Spinal cord (tissue), 10 donors: Measurements from ENCODE around the gene ACTRT2. TPM values are rescaled to one million over a fixed set of nuclear protein-coding genes. Genes with fewer than 3 reads are reported as not detected.

Source experiments
- DNase-seq, 6 donors: peaks; one replicate each; pipeline versions ENCODE4 v3.0.0 to v3.0.0-alpha.2; 2013 to 2015; ENCODE audit warnings: low spot score in 6 of 6, low read depth in 4 of 6
- H3K27ac ChIP-seq: one replicate; pipeline ENCODE4 v1.5.1; 2013; ENCODE audit warnings: low read depth, low read length, control low read depth
- H3K27me3 ChIP-seq: one replicate; pipeline ENCODE4 v1.6.1; 2013; ENCODE audit warnings: low read length; ENCODE audit not compliant: control insufficient read depth, insufficient read depth
- H3K36me3 ChIP-seq: one replicate; pipeline ENCODE4 v1.6.1; 2013; ENCODE audit warnings: low read length; ENCODE audit not compliant: control insufficient read depth, insufficient read depth
- H3K4me1 ChIP-seq: one replicate; pipeline ENCODE4 v1.6.1; 2013; ENCODE audit warnings: low read length; ENCODE audit not compliant: control insufficient read depth, insufficient read depth
- H3K4me3 ChIP-seq: one replicate; pipeline ENCODE4 v1.5.1; 2013; ENCODE audit warnings: low read depth, low read length, control low read depth
- H3K9me3 ChIP-seq: one replicate; pipeline ENCODE4 v1.6.1; 2013; ENCODE audit warnings: low read length; ENCODE audit not compliant: control insufficient read depth, insufficient read depth
- WGBS: methylation state at CpG from one replicate; pipeline ENCODE4 v1.1.5; 2013; ENCODE audit warnings: missing lambda C conversion rate; ENCODE audit not compliant: insufficient coverage; 5-methylcytosine and 5-hydroxymethylcytosine counted together
- polyA plus RNA-seq, 2 donors: library from polyadenylated mRNA; unstranded; fragments of 120-200 nt; gene quantifications; one replicate each; pipeline ENCODE4 v1.2.1, GENCODE V29; 2013; ENCODE audit not compliant: insufficient read length in 2 of 2
- total RNA-seq, 2 donors: library from RNA; depleted of rRNA in 1 of 2; stranded (reverse); fragments of 120-200 nt in 1 of 2; fragments of >200 nt in 1 of 2; gene quantifications; one replicate each; pipeline versions ENCODE4 v1.2.3 to v1.2.4, GENCODE V29; 2013 to 2014
- donor health status: healthy.

The ACTRT2 gene
- total and polyA plus RNA-seq, 4 donors, result not detected

DNA sequence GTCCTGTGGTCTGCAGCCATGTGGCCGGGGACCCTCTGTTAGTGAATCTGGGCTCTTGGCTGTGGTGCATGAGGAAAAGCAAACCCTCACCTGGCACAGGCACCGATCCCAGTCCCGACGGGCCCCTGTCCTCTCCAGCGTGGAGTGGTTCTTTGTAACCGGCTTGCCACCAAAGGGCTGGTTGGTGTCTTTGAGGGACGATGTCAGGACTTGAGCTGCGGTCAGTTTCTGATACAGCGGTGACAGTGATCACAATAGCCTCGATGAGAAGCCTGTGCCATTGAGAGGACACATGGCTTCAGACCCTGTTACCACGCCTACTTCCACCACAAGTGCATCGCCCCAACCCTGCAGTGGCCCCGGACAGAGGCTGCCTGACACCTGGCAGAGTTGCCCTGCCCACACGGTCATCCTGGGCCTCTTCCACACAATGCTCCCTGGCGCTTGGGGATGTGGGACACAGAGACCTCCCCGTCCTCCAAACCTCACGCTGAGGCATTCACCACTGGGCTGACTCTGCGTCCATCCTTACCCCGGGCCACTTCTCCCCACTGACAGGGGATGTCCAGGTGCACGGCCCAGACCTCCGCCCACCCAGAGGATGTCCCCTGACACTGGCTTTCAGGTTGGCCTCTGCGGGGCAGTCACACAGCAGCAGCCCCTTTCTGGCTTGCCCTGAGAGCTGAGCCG lies 18.8 kb upstream of the ACTRT2 start:
- peaks cover 8% of the 10 kb centered on the region for H3K4me1 ChIP-seq
- no peak for DNase-seq
- H3K27me3 ChIP-seq, result no peaks in the 10 kb centered on the region
- WGBS, result 89% methylated on average over 21 of the region's 23 CpGs
- no peak overlapping the region for H3K4me3 ChIP-seq
- no peak overlapping the region for H3K27ac ChIP-seq
- peaks cover 6% of the 10 kb centered on the region for H3K9me3 ChIP-seq
- H3K36me3 ChIP-seq, result no peaks in the 10 kb centered on the region

DNA sequence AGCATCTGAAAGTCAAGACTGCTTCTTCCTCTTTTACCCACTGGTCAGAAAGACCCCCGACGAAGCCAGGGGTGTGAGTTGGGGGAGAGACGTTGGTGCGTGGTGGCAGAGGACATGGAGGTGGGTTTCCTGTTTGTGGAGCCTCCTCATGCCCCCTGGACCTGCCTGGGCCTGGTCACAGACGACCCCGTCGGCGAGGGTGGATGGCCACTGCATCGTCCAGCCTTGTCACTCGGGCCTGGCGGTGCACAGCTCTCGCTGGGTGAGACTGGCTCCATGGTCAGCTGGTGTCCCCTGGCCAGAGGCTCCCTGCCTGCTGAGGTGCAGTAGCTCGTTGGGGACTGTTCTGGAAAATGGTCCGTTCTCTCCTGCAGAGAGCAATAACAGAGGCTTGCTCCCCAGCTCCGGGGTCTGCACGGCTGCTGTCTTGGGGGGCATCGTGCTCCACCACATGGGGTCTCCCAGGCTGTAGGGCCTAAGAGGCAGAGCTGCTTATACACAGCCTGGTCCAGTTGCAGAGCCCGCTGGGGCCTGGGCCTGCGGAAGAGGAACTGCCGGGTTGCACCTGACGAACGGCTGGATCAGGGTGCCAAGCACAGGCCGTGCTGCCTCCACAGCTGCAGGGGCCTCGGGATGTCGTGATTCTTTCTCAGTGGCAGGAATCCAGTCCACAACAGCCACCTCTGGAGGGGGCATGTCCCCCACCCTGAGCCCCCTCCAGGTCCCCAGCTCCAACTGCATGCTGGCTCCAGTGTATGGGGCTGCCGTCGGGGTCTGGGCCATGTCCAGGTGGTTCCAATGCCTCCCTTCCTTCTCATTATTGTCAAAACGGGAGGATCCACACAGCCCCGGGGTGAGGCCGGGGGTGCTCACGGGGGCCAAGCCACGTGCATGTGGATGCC lies 18.0 kb upstream of the ACTRT2 start:
- H3K36me3 ChIP-seq, result no peaks in the 10 kb centered on the region
- H3K4me1 ChIP-seq, result peaks cover 8% of the 10 kb centered on the region
- H3K4me3 ChIP-seq, result no peak overlapping the region
- peaks cover 10% of the 10 kb centered on the region for H3K9me3 ChIP-seq
- no peak for DNase-seq
- no peak overlapping the region for H3K27ac ChIP-seq
- no peaks in the 10 kb centered on the region for H3K27me3 ChIP-seq
- 77% methylated on average over 30 of the region's 32 CpGs for WGBS

DNA sequence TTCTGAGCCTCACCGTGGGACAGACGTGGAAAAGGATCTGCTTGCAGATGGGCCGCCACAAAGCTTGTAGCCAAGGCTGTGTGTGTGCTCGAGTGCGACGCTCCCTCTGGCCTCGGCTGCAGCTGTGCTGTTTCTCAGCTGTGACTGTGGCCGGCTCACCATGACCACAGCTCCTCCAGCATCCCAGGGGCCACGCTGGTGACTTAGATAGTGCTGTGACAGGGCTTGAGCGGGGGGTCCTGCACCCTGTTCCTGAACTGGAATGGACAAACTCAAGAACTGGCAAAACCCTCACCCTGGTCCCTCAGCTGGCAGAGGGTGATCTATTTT lies 17.4 kb upstream of the ACTRT2 start:
- Histone ChIP-seq H3K27me3 (no peaks in the 10 kb centered on the region), H3K36me3 (no peaks in the 10 kb centered on the region), H3K4me1 (peaks cover 8% of the 10 kb centered on the region), H3K4me3 (no peak overlapping the region), H3K9me3 (peaks cover 11% of the 10 kb centered on the region), H3K27ac (no peak overlapping the region)
- 76% methylated on average over 9 of the region's 10 CpGs for WGBS
- no peak for DNase-seq

DNA sequence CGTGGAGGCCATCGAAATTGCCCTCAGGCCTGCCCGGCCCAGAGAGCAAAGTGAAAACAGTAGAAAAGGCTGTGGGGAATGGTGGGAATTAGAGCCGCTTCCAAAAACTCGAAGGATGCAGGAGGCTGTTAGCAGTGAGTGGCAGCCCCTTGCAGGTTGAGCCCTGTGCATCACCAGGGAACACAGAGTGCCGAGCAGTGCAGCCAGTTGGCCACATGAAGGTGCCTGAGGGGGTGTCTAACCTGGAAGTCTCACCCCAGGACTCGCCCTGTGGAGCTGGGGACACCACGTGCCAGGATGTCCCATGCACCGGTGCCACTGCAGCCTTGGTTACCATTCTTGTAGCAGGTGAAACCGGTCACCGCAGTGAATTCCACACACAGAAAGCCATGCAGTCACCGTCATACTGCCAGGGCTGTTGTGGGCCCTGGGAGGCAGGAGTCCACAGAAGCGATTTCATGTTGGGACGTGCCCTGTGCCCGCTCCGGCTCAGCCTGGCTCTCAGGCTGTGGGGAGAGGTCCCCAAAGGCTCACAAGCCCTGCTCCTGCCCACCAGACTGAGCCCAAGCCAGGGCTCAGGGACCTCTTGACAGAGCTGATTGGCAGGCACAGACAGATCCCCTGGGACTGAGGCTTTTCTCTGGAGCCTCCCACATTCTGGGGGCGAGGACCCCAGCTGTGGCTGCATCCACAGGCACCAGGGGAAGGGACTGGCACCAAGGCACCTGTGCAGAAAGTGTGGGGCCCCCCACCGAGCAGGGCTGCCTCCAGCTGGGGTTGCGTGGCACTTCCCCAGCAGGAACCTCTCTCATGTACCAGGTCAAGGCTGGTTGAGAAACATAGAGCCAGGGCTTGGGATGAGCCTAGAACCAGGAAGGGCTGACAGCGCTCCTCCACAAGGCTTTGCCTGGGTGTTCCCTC lies 16.7 kb upstream of the ACTRT2 start:
- H3K27ac ChIP-seq, result no peak overlapping the region
- no peaks in the 10 kb centered on the region for H3K27me3 ChIP-seq
- DNase-seq, result no peak
- 87% methylated on average over 20 of the region's 20 CpGs for WGBS
- H3K4me1 ChIP-seq, result peaks cover 8% of the 10 kb centered on the region
- H3K9me3 ChIP-seq, result peaks cover 11% of the 10 kb centered on the region
- H3K4me3 ChIP-seq, result no peak overlapping the region
- H3K36me3 ChIP-seq, result no peaks in the 10 kb centered on the region

DNA sequence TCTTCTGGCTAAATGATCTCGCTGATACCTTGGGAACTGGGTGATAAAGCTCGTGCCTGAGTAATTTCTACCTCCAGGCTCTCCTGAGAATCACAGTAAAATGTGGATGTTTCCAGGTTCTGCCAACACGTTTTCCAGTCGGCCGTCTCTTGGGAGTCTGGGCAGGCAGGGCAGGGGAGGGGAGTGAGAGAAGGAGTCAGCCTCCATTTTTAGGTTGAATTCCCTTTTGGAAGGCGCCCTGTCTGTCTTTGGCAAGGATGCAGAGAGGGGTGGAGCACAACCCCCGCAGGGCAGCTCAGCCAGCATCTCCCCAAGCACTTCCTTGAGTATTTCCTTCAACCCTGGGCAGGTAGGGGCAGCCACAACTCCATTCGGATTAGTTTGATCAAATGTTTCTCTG lies 15.5 kb upstream of the ACTRT2 start:
- Histone ChIP-seq H3K4me3 (no peak overlapping the region), H3K27ac (no peak overlapping the region), H3K9me3 (peaks cover 11% of the 10 kb centered on the region), H3K27me3 (no peaks in the 10 kb centered on the region), H3K4me1 (peaks cover 8% of the 10 kb centered on the region), H3K36me3 (no peaks in the 10 kb centered on the region)
- 75% methylated on average over 5 of the region's 8 CpGs for WGBS
- peak in 1 of 6 donors; percentile 25 for DNase-seq

DNA sequence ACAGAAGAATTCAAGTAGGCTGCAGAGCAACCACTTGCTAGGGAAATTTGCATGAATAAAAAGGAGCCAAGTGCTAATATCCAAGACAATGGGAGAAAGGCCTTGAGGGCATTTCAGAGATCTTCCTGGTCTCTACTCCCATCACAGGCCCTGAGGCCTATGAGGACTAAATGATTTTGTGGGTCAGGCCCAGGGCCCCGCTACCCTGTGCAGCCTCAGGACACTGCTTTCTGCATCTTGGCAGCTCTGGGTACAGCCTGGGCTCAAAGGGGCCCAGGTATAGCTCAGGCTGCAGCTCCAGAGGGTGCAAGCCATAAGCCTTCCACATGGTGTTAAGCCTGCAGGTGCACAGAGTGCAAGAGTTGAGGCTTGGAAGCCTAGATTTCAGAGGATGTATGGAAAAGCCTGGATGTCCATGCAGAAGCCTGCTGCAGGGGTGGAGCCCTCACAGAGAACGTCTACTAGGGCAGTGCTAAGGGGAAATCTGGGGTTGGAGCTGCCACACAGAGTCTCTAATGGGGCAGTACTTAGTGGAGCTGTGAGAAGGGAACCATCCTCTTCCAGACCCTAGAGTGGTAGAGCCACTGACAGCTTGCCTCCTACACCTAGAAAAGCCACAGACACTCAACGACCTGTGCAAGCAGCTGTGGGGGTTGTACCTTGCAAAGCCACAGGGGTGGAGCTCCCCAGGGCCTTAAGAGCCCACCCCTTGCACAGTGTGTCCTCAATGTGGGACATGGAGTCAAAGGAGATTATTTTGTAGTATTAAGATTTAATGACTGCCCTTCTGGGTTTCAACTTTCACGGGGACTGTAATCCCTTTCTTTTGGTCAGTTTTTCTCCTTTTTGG lies 13.7 kb upstream of the ACTRT2 start:
- H3K27me3 ChIP-seq, result no peaks in the 10 kb centered on the region
- 43% methylated on average over 1 of the region's 4 CpGs for WGBS

DNA sequence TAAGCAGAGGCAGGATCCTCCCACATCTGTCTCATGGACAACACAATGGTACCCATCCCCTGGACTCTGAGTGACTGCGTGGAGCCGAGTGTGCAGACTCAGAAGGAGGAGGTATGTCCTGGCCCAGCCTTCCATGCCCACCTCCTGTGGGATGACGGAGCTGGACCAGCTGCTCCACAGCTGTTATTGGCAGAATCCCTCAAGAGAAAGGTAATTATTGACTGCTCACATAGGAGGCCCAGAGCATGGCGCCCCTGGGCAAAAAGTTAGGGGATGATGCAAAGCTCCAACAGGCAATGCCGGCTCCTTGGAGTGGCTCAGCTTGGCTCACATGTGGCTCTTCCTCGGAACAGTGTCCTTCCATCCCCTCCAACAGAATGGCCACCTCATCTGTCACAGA lies 12.2 kb upstream of the ACTRT2 start:
- Histone ChIP-seq H3K9me3 (peaks cover 11% of the 10 kb centered on the region), H3K4me3 (no peak overlapping the region), H3K27me3 (peaks cover 4% of the 10 kb centered on the region), H3K36me3 (no peaks in the 10 kb centered on the region), H3K4me1 (peaks cover 31% of the 10 kb centered on the region), H3K27ac (no peak overlapping the region)
- 98% methylated on average over 6 of the region's 6 CpGs for WGBS
- DNase-seq, result no peak

More for the DNA sequence above, 13.7 kb upstream of the ACTRT2 start:
- Histone ChIP-seq H3K9me3 (peaks cover 11% of the 10 kb centered on the region), H3K4me1 (peaks cover 23% of the 10 kb centered on the region), H3K36me3 (no peaks in the 10 kb centered on the region), H3K27ac (no peak overlapping the region), H3K4me3 (no peak overlapping the region)
- no peak for DNase-seq

DNA sequence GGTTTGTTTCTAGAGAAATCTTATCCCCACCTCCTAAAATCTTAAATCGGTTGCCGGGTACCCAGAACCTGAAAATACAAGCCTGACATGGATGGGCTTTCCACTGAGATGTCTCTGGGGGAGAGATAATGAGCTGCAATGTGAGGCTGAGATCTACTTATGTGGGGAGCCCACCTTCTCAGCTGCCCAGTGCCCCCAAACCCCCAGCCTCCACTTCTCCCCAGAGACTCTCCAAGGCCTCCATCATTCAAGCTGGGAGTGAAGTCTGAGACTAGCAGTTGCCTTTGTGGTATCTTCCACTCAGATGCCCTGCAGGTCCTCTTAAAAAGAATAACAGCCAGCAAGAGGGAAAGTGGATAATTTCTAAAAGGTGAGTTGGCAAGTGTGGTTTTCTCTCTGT lies 11.7 kb upstream of the ACTRT2 start:
- Histone ChIP-seq H3K9me3 (peaks cover 11% of the 10 kb centered on the region), H3K4me3 (no peak overlapping the region), H3K27me3 (peaks cover 4% of the 10 kb centered on the region), H3K4me1 (peaks cover 29% of the 10 kb centered on the region), H3K27ac (no peak overlapping the region), H3K36me3 (no peaks in the 10 kb centered on the region)
- WGBS, result no CpG with 5 or more reads among the region's 2 CpGs
- DNase-seq, result no peak

DNA sequence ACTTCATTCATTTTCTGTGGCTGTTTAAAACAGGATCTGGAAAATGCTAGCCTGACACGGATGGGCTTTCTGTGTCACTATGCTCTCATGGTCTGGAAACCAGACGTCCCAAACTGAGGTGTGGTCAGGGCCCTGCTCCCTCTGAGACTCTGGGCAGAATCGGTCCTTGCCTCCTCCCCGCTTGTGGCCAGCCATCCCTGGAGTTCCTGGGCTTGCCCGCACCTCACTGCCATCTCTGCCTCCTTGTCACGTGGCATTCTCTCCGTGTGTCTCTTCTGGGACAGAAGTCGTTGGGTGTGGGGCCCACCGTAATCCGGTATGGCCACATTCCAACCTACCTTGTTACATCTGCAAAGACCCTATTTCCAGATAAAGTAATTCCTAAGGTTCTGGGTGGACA lies 10.1 kb upstream of the ACTRT2 start:
- Histone ChIP-seq H3K27me3 (peaks cover 4% of the 10 kb centered on the region), H3K4me1 (peaks cover 37% of the 10 kb centered on the region), H3K4me3 (no peak overlapping the region), H3K27ac (no peak overlapping the region), H3K36me3 (no peaks in the 10 kb centered on the region), H3K9me3 (peaks cover 11% of the 10 kb centered on the region)
- WGBS, result 91% methylated on average over 7 of the region's 10 CpGs
- no peak for DNase-seq
